ENCODE results near the gene FARS2. TPM values are rescaled to one million over a fixed set of nuclear protein-coding genes. Genes with fewer than 3 reads are reported as not detected.

FARS2 gene
- total RNA-seq, 1 donor from 2014 or later: 7.3 TPM

DNA sequence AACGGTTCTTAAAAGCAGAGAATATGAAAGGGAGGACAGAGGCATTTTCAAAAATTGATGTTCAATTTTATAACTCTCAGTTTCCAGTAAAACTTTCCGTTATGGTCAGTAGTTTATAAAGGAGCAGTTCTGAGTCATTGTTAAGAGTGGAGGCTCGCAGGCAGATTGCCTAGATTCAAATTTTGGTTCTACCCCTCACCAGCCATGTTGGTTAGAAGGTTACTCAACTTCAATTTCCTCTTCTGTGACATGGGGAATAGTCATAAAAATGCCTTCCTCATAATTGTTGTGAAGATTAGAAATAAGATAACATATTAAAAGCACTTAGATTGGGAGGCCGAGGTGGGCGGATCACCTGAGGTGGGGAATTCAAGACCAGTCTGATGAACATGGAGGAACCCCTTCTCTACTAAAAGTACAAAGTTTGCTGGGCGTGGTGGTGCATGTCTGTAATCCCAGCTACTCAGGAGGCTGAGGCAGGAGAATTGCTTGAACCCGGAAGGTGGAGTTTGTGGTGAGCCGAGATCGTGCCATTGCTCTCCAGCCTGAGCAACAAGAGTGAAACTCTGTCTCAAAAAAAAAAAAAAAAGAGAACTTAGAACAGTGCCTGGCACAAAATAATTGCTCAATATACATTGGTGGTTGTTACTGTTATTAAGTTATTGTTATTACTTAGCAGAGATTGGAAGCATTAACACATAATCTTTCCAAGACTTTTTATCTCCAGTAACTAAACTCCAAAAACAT lies 396.5 kb downstream of the FARS2 start:
- no peak for DNase-seq (ENCODE audit: low read depth)

DNA sequence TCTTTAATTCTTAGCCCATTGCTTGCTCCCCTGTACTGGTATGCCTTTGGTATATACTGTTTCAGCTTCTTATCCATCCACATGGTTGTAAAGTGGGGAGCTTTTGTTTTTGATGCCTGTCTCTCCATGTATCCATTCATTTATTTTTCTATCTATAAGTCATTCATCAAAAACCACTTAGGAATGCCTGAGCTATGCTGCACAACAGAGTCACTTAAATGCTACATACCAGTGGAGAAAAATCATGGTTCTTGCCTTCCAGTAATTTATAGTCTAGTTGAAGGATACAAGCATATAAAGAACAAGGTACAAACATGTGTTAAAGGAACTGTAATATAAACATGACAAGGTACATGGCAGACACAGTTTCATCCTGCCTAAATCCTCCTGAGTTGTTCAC lies 398.2 kb downstream of the FARS2 start:
- DNase-seq (ENCODE audit: low read depth): no peak

DNA sequence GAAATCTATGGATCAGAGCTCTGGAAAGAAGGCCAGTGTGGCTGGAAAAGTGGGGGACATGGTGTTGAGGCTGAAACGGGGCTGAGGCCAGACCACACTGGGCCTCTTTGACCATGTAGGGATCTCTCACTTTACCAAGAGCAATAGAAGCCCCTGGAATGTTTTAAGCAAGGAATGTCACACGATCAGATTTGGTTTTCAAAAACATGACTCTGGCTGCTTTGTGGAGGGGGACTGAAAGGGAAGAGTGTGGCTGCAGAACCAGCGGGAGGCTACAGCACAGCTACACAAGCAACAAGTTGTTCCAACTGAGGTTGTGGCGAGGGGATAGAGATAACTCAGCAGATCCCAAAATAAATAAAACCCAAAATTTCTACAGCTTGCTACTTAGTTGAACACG lies 399.5 kb downstream of the FARS2 start:
- no peak for DNase-seq (ENCODE audit: low read depth)

DNA sequence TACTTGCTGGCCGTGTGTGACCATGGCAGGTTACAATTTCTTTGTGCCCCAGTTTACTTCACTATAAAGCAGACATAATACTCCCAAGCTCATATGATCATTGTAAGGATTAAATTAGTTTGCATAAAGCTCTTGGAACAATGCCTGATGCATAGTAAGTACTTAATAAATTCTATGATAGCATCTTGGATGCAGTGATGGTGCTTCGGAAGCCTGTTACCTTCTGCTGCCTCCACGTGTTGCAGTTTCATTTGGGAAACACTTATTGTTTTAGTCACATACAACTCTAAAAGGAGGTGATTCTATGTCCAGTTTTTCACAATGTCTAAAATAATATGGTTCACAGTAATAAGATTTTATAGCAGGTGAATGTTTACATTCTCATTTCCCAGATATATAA lies 401.5 kb downstream of the FARS2 start:
- no peak for DNase-seq (ENCODE audit: low read depth)

DNA sequence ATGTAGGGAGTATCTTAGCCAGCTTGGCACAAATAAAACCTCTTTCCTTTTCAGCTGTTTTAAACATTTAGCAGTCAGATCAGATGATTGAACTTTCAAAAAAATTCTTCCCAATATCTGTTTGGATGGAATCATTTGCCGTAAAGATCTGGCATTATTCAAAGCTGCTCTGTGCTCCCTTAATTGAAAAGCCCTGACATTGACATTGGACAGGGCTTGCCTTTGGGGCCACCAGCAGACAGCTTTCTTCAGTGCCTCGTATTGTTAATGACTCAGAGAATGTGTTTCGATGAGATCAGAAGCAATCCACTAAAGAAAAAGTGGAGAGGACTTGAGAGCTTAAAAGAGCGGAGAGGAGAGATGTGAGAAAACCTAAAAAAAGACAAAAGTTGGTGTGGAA lies 401.9 kb downstream of the FARS2 start:
- no peak for DNase-seq (ENCODE audit: low read depth)

DNA sequence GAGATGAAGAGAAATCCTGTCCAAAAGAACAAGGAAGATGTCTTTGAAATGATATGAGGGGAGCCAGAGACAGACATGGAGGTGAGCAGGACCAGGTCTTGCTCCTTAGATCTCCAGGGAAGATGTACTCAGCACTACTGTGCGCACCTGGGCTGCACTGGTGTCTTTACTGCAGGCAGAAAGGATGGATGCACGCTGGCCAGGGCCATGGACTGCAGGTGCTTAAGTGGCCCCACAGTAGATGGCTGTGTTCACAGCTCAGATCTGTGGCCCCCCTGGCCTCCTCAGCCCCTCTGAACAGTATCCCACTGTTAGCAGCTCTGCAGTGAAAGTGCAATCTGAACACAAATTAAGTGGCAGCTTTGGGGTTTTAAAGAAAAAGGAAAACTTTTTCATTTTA lies 402.4 kb downstream of the FARS2 start:
- DNase-seq (ENCODE audit: low read depth): no peak

DNA sequence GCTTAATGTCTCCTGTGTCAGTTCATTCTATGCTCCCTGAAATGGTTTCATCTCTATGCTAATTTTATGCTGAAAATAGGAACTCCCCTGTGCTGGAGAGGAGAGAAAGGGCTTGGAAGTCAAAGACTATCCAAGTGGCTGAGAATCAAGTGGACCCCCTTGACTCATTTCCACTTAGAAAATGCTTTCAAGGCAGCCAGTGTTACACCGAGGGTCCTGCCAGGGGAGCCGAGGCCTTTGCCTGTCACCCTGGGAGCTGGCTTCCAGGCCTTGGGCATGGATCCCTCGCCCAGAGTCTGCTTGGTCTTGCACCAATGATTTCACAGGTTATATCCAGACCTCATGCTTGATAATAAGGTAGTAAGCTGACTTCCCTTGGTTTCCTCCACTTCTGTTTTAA lies 402.8 kb downstream of the FARS2 start:
- no peak for DNase-seq (ENCODE audit: low read depth)

DNA sequence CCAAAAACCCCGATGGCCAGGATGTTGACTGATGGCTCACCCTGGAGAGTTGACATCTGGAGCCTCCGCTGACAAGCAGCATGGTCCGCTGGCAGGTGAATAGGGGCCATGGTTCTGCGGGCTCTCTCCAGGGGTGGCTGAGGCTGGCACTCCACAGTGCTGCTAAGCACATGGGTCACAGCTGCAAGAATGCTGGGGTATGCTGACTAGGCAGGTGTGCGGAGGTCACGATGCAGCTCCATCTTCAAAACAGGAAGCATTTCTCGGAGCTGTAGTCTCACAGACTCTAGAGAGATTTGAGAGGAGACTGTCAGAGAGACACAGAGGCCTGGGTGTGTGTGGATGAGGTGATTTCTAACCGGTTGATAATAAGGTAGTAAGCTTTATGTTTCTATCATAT lies 403.9 kb downstream of the FARS2 start:
- no peak for DNase-seq (ENCODE audit: low read depth)

DNA sequence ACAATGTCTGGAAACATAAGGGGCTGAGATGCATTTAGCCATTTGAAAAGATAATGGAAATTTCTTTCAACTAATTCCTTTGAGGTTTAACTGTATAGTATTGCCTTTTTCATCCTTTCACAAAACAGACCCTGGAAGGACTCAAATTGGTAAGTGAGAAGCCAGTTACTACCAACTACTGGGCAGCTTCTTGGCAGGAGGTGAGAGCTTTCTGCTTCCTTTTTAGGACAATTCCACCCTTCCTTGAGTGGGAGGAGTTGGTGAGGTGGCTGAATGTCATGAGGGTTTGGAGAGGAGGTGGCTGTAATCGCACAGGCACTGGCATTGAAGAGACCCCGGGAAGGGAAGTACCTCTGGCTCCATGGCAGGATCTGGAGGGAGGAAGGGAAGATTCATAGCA lies 404.4 kb downstream of the FARS2 start:
- DNase-seq (ENCODE audit: low read depth): no peak

DNA sequence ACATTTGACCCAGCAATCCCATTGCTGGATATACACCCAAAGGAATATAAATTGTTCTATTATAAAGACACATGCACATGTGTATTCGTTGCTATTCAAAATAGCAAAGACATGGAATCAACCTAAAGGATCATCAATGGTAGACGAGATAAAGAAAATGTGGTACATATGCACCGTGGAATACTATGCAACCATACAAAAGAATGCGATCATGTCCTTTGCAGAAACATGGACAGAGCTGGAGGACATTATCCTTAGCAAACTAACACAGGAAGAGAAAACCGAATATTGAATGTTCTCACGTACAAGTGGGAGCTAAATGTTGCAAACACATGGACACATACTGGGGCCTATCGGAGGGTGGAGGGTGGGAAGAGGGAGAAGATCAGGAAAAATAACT lies 405.4 kb downstream of the FARS2 start:
- no peak for DNase-seq (ENCODE audit: low read depth)

DNA sequence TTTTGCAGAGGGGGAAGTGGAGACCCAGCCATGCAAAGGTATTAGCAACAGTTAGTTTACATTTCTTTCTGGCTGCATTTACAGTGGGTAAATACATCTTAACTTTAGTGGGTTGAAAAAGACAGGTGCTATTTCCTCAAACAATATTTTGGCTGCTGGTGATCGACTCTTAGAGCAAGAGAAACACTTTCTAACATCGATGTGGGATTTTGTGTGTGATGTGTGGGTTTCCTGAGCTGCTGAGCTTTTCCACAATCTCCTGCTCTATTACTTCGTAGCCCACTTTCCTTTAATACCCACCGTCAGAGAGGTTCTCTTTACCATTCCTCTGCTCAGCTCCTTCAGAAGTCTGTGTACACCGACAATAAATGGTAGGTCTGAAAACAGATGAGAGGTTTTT lies 406.4 kb downstream of the FARS2 start:
- DNase-seq (ENCODE audit: low read depth): no peak

DNA sequence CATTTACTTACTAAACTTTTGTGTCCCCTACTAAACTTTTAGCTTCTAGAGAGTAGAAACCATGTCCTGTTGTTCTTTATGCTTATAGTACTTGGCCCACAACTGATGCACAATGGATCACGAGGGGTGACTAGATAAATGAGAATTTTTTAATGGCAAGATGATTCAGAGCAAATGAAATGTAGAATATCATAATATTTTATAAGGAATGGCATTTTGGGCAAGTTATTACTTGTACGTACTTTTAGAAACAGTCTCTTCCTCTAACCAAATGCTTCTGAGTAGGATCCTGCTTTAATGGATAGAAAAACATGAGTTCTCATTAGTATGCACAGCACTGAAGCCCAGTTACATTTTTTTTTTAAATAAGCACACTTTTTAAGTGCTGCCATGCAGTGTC lies 409.1 kb downstream of the FARS2 start:
- no peak for DNase-seq (ENCODE audit: low read depth)

DNA sequence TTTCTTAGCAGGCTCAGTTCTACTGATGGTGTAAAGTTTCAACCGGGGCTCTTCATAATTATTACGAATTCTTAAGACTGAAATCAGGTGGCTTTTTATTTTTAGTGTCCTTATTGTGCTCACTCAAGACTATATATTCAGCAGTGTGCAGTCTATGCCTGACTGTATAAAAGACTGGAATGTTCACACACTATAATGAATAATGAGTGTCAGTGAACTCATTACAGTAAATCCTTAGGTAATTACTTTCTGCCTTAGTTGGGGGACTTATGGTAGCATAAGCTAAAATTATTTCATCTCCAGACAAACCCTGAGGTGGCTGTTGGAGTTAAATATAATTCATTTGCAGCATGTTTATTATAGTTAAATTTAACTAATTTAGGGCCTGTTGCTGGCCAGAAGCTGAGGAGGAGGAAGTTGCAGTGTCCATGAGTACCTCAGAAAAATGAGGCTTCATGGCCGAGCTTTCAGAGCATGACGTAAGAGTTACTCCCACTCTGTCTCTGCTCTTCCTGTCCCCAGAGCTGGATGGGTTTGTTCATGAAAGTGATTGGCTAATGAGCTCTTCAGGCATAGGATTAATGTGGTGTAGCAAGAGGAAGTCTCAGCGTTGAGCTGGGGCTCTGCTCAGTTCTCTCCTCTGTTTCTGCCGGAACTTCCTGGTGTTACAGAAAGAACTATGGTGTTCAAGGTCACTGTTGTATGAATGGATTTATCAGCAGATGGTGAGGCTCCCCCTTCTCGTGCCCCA lies 409.7 kb downstream of the FARS2 start:
- DNase-seq (ENCODE audit: low read depth): no peak

DNA sequence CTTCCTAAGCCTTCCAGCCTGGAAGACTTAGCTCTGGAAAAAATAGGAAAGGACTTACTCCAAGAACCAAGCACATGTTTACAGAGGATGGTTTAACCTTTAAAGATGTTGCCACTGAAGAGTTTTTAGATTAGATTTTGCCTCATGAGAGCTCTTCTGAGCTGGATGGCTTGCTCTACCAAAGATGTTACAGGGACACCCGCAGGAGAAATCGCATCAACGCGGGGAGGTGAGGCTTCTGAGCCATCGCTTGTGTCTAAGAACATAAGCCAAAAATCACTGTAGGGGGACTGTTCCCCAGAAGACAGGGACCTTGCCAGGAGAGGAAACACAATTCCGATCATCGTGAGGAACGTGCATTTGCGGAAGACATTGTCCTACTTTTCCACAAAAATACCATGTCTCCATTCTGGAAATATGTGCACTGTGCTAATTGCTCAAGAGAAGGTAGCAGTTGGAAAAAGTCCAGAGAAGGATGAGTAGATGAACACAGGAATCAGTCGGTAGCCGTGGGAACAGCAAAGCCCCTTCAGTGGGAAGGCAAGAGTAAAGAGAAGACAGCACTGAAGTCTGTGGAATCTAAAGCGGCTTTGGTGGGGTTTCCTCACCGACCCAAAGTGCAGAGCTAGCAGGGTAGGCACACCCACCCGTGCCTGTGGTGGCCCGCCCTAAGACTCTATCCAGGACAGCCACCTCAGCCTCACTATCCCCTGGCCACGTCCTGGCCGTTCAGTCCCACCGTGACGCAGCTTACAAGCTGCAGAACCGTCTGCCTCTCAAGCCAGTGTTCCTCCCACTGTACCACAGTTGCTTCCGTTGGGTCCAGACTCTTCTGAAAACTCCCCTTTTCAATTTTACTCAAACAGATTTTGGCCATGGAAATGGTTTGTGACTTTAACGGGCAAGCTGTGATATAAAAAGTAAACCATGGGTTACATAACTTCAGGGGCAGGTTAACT lies 410.6 kb downstream of the FARS2 start:
- no peak for DNase-seq (ENCODE audit: low read depth)

DNA sequence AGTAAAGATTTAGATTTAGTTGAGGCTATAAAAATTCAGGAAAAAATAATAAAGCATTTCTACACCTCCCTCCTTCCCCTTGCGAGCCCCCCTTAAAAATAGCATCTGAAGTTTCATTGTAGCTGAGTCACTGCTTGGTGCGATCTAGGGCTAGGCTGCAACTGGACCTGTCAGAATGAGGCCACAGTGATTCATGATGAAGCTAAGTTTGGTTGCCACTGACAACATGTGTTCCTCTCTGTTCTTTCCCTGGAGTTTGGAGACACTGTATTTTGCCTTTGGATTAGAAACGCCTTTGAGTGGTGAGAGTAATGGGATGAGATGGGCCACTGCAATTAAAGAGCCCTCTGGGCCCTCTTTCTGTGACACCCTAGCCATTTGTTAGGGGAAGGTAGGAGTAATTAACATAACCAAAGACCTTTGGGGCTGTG lies 411.3 kb downstream of the FARS2 start:
- peak; percentile 92 for DNase-seq (ENCODE audit: low read depth)

DNA sequence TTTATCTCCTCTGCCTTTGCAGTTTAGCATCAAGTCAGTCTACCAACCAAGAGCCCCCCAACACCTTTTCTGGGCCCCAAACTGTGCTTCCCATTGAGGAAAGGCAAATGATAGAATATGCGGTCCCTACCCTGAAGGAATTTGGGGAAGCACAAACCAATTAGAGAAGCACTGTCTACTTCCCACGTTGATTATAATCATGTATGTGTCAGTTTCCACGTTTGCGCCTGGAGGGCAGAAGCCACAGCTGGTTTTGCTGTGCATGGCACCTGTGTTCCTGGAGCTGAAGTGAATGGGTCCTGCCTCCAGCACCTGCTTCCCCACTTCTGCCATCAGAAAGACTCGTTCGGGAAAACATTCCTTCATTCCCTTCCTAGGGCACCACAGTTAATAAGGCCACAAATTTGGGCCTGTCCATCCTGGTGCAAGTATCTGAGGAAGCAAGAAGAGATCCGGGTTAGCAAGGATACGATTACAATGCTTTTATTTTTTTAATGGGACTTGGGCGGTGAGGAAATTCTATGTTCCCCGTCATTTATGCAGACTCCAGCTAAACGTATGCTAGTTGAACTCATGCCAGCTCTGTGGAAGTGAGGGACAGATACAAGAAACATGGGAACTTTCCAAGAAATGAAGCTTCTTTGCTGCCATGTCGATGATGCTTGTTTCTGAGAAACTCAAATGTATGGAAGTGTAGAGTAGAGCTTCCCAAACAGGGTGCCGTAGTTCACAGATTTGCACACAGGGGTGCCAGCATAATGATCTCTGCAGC lies 411.9 kb downstream of the FARS2 start:
- DNase-seq (ENCODE audit: low read depth): no peak

DNA sequence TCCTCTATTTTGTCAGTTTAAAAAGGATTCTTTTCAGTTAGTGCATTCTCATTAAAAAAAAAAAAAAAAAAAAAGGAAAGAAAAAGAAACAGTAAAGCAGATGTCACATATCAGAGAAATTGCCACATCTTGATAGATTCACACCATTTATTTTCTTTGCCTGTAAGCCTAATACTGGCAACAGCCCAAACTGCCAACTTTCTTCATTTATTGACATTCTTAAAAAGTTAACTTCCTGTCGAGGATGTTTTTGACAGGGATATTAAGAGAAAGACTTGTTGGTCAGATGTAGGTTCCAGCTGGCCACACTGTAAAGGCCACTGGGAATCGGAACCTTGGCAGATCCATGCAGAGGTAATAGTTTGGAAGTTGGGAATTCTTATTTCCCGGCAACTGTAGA lies 412.8 kb downstream of the FARS2 start:
- peak; percentile 35 for DNase-seq (ENCODE audit: low read depth)

DNA sequence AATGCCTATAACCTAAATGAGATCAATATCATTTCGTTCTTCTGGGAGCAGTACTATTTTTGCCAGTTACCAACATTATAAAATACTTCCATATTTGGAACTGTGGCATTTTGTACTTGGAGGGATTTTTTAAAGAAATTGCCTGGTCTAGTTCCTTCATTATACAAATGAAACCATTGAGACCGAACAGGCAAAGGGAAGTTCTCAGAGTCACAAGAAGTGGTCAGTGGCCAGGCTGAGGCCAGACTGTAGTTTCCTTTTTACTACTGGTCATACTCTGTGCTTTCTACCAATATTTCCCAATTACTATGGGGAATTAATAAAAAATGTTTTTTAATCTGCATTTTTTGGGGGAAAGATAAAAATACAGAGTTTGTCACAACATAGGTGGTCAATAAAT lies 413.4 kb downstream of the FARS2 start:
- DNase-seq (ENCODE audit: low read depth): no peak

DNA sequence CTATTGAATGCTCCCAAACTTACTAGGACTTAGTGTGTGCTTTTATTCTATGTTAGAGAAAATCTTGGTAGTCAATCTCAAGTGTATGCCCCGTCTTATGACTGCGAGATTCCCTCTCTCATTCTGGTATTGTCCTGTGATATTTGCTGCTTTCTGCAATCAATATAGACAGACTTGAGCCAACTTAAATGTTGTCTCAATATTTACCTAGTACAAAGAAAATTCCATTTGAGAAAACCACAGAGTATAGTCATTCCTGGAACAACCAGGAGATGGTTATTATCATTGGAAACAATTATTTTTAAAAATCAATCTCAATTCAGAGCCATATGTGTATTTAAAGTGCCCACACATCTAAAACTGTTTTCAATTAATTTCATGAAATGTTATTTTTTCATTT lies 415.4 kb downstream of the FARS2 start:
- DNase-seq (ENCODE audit: low read depth): no peak

DNA sequence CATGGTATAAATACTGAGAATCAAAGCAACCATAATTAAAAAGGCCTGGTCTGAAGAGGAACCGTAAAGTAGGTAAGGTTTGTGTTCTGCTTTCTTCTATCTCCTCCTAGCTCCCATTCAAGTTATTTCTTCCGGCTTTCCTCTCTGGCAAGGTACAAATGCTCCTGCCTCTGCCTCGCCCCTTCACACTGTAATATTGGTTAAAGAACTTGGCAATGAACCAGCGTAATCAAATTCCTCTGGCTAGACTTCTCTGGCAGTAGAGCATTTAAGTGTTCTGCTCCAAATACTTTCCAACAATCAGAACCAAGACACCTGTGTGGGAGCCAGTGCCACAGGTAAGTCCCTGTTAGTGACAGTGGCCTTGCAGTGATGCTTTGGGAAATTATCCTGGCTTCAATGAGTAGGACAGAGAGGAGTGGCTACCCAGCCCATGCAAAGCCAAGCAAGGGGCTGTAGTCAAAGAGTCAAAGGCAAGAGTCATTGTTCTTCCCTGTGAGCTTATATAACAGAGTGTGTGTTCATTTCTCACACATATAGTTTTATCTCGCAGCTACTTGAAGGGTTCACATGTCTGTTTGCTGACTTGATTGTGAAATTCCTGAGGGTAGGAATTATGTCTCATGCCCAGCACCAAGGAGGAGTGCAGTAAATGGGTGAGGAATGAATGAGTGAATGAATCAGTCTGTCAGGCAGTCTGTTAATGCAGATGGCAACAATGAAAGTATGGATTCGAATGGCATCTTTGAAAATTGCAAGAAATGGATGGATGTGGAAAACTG lies 416.1 kb downstream of the FARS2 start:
- no peak for DNase-seq (ENCODE audit: low read depth)

All from myocyte (in vitro differentiated cells).